ENCODE measurements around the gene CDH22.

DNA sequence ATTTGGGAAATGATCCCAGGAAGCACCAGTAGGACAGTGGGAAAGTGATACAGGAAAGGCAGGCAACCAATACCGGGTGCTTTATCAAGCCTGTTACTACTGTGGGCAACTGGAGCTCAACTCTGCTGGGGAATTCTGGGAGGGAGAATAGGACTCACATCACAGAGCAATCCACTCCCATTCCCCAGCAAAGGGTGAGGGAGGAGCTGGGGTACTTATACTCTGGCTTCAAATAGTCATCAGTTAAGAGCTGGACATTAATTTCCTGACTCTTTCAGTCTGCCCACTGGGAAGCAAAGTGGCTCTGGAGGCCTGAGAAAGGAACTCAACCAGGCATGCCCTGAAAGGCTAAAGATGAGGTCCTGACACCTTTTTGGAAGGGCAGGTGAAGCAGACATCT, 17.5 kb upstream of the CDH22 start:
- TF ChIP-seq RAD21 (conservative IDR thresholded peaks at IDR 0.05), result no peak
- TF ChIP-seq POLR2AphosphoS5 (IDR thresholded peaks at IDR 0.05), result no peak
- no peak for TF ChIP-seq MXI1 (conservative IDR thresholded peaks at IDR 0.05; ENCODE audit: poor library complexity, severe bottlenecking)

Data from neural cell (in vitro differentiated cells).